Ovary (tissue), 9 donors: ENCODE results near the gene LENG8. TPM values are rescaled to one million over a fixed set of nuclear protein-coding genes. Genes with fewer than 3 reads are reported as not detected.
A peak's percentile ranks its signal among the peaks of the same experiment; 100 is the strongest.
"Not testable (repeated sequence)": the region's sequence is repeated elsewhere in the genome, so short reads cannot be mapped to it uniquely, and the experiment has no call there.

Experiments used
- DNase-seq, 5 donors: peaks; one replicate each; pipeline ENCODE4 v3.0.0-alpha.2; 2019 to 2020
- H3K27ac ChIP-seq, 2 donors: fragments of 200-600 bp; one replicate each; pipeline versions ENCODE4 v1.5.1 to v1.8.0; 2019 to 2022
- H3K27me3 ChIP-seq: fragments of 200-600 bp; one replicate; pipeline ENCODE4 v1.8.0; 2022
- H3K36me3 ChIP-seq: fragments of 200-600 bp; sonication (generic); one replicate; pipeline ENCODE4 v1.5.1; 2019
- H3K4me1 ChIP-seq: one replicate; pipeline ENCODE4 v1.8.1; 2013; ENCODE audit warnings: mild to moderate bottlenecking, moderate library complexity; ENCODE audit not compliant: insufficient read depth
- H3K4me3 ChIP-seq: fragments of 200-600 bp; sonication (generic); one replicate; pipeline ENCODE4 v1.5.1; 2017
- H3K9me3 ChIP-seq, 2 donors: fragments of 200-600 bp in 1 of 2; sonication (generic) in 1 of 2; one replicate each; pipeline versions ENCODE4 v1.5.1 to v1.8.1; 2013 to 2019; ENCODE audit warnings: mild to moderate bottlenecking in 1 of 2, moderate library complexity in 1 of 2
- CTCF ChIP-seq, 3 donors: fragments of 450-650 bp in 2 of 3; fragments of 200-600 bp in 1 of 3; IDR thresholded peaks; one replicate each; pipeline versions ENCODE4 v1.5.1 to v1.8.0; 2016 to 2022; ENCODE audit warnings: antibody characterized with exemption in 3 of 3, mild to moderate bottlenecking in 1 of 3
- EP300 ChIP-seq: sonication (generic); formaldehyde crosslinking; IDR thresholded peaks from one replicate; pipeline ENCODE4 v1.6.1; 2017; ENCODE audit warnings: antibody characterized with exemption
- POLR2A ChIP-seq: fragments of 450-650 bp; IDR thresholded peaks from one replicate; pipeline ENCODE4 v1.6.1; 2017; ENCODE audit warnings: antibody characterized with exemption, mild to moderate bottlenecking, moderate library complexity
- WGBS, 3 donors: extraction: QIAGEN DNeasy Blood & Tissue Kit in 1 of 3; methylation state at CpG; one replicate each; pipeline versions ENCODE4 v1.1.5 to v1.1.7; 2013 to 2017; 5-methylcytosine and 5-hydroxymethylcytosine counted together
- intact Hi-C, 4 donors: fragments of 100-400 bp; cut with DNase I; formaldehyde crosslinking; loops; one replicate each; pipeline versions ENCODE4 v1.11.0 to v1.15.1; 2022 to 2023
- polyA plus RNA-seq, 2 donors: library from polyadenylated mRNA; stranded (reverse); fragments of 200-250 nt in 1 of 2; fragments of 350-450 nt in 1 of 2; fragmentation: Illumina TruSeq in 1 of 2; extraction: RNeasy Lipid Tissue Mini Kit (QIAGEN cat#74804) in 1 of 2; gene quantifications; one replicate each; pipeline ENCODE4 v1.2.3, GENCODE V29; 2013 to 2014
- total RNA-seq, 7 donors: library from RNA; depleted of rRNA in 2 of 7; stranded (reverse); fragments of >200 nt in 2 of 7; fragmentation: NEBNext Ultra II Directional in 3 of 7; extraction: Animal tissue kit (Norgen Biotek cat#: 25700) in 3 of 7; gene quantifications; one replicate each; pipeline versions ENCODE4 v1.1.0 to v1.2.4, GENCODE V29; 2016 to 2023
- donor health status: DM: no; HTN: no; CAD: no; lungs with moderate emphysema.
- donor health status: DM: no; HTN: no; CAD: no.
- donor health status: Bipolar disorder and iron deficiency.
- donor health status: DM: yes; HTN: yes; CAD: no.
- donor health status: DM: no; HTN: no; CAD: no.
- donor health status: DM: yes; HTN: yes; CAD: no.

The LENG8 gene
- total and polyA plus RNA-seq, 9 donors = 29.9 to 207 (median 136) TPM

GRCh38 chr19:54464630-54465425 lies 15.8 kb downstream of the LENG8 start:
- Histone ChIP-seq H3K27me3 (no peaks in the 10 kb centered on the region), H3K9me3 (no peaks in the 10 kb centered on the region), H3K36me3 (no peaks in the 10 kb centered on the region), H3K4me1 (peaks cover 12% of the 10 kb centered on the region), H3K4me3 (peak overlapping the region; percentile 56), H3K27ac (peak overlapping the region; percentile 25 to 68)
- intact Hi-C loops = no loop called here
- 11 to 19% (median 11%) methylated on average over 49 to 85 of the region's 87 CpGs for WGBS, 3 donors
- DNase-seq = peak; percentile 73 to 87 (median 83)
- TF ChIP-seq POLR2A (peak; percentile 27), EP300 (no peak), CTCF (IDR thresholded peaks at IDR 0.05) (no peak)

DNA sequence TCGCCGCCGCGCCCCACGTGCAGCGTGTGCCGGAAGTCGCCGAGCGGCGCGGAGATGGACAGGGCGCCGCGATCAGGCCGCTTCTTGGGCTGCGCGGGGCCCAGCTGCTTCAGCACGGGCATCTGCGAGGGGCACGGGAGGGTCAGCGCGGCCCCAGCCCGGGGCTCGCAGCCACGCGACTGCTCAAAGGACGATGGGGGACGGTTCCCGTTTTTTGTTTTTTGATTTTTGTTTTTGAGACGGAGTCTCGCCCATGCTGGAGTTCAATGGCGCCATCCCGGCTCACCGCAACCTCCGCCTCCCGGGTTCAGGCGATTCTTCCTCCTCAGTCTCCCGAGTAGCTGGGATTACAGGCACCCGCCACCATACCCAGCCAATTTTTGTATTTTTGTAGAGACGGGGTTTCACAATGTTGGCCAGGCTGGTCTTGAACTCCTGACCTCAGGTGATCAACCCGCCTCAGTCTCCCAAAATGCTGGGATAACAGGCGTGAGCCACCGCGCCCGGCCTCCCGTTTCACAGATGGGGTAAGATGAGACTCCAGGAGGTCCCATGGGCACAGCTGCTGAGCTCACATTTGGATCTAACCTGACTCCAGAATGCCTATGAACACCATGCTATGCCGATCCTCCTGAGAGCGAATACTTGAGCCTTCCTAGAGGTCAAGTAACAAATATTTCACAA lies 16.6 kb downstream of the LENG8 start:
- Histone ChIP-seq H3K36me3 (no peaks in the 10 kb centered on the region), H3K4me1 (peaks cover 12% of the 10 kb centered on the region), H3K27me3 (no peaks in the 10 kb centered on the region), H3K4me3 (no peak overlapping the region), H3K9me3 (no peaks in the 10 kb centered on the region), H3K27ac (no peak overlapping the region)
- intact Hi-C loops = no loop called here
- DNase-seq = peak in 4 of 5 donors; percentile 31 to 54 (median 43)
- TF ChIP-seq CTCF (IDR thresholded peaks at IDR 0.05) = no peak
- TF ChIP-seq EP300 = no peak
- no peak for TF ChIP-seq POLR2A
- 74 to 88% (median 77%) methylated on average over 48 to 49 of the region's 49 CpGs for whole genome bisulfite sequencing, 3 donors

GRCh38 chr19:54466110-54466480 lies 17.1 kb downstream of the LENG8 start:
- H3K4me3 ChIP-seq, intact Hi-C loops, H3K27me3 ChIP-seq, H3K27ac ChIP-seq, H3K36me3 ChIP-seq, H3K9me3 ChIP-seq, DNase-seq: not testable (repeated sequence)
- peaks cover 12% of the 10 kb centered on the region for H3K4me1 ChIP-seq
- 93 to 94% (median 94%) methylated on average over 14 of the region's 14 CpGs for WGBS, 3 donors

- Histone ChIP-seq H3K4me3 (no peak overlapping the region), H3K36me3 (no peaks in the 10 kb centered on the region), H3K9me3 (no peaks in the 10 kb centered on the region), H3K4me1 (peaks cover 4% of the 10 kb centered on the region), H3K27me3 (no peaks in the 10 kb centered on the region), H3K27ac (no peak overlapping the region)
- 62 to 71% (median 62%) methylated on average over 8 of the region's 8 CpGs for WGBS, 3 donors
- intact Hi-C loops = no loop called here
- TF ChIP-seq CTCF (IDR thresholded peaks at IDR 0.05) (no peak), EP300 (no peak), POLR2A (no peak)
- DNase-seq = peak in 3 of 5 donors; percentile 34 to 48 (median 39)
Observed at GRCh38 chr19:54469496-54469934, 20.5 kb downstream of the LENG8 start.
